Mesendoderm (in vitro differentiated cells): ENCODE results near the gene SLC51B.

ENCODE experiments used
- DNase-seq: peaks from one replicate; pipeline ENCODE4 v3.0.0; 2013
- H2AK5ac ChIP-seq: 2 replicates; pipeline ENCODE4 v1.6.1; 2013; ENCODE audit warnings: low read length, inconsistent platforms
- H2BK120ac ChIP-seq: 2 replicates; pipeline ENCODE4 v1.6.1; 2013; ENCODE audit warnings: low read depth, mild to moderate bottlenecking, low read length, moderate library complexity, mixed read lengths
- H2BK15ac ChIP-seq: replicated peaks from 2 replicates; pipeline ENCODE4 v1.6.1; 2013; ENCODE audit warnings: low read depth, mild to moderate bottlenecking, moderate library complexity
- H2BK5ac ChIP-seq: 2 replicates; pipeline ENCODE4 v1.6.1; 2013; ENCODE audit warnings: low read length, inconsistent platforms
- H3K18ac ChIP-seq: 2 replicates; pipeline ENCODE4 v1.6.1; 2013; ENCODE audit warnings: mild to moderate bottlenecking, low read length, mixed read lengths
- H3K23ac ChIP-seq: one replicate; pipeline ENCODE4 v1.6.1; 2013; ENCODE audit warnings: low read length
- H3K27ac ChIP-seq: 2 replicates; pipeline ENCODE4 v1.5.1; 2013; ENCODE audit warnings: low read depth, mild to moderate bottlenecking, inconsistent platforms, low read length, moderate library complexity
- H3K27me3 ChIP-seq: 2 replicates; pipeline ENCODE4 v1.6.1; 2013; ENCODE audit warnings: low read length, control low read depth, mild to moderate bottlenecking, inconsistent platforms; ENCODE audit not compliant: insufficient read depth, poor library complexity
- H3K36me3 ChIP-seq: 2 replicates; pipeline ENCODE4 v1.6.1; 2013; ENCODE audit warnings: low read length, inconsistent platforms; ENCODE audit not compliant: control insufficient read depth, insufficient read depth
- H3K4ac ChIP-seq: one replicate; pipeline ENCODE4 v1.6.1; 2013; ENCODE audit warnings: low read depth, mild to moderate bottlenecking, low read length, moderate library complexity
- H3K4me1 ChIP-seq: 2 replicates; pipeline ENCODE4 v1.6.1; 2013; ENCODE audit warnings: low read depth, low read length, inconsistent platforms; ENCODE audit not compliant: control insufficient read depth
- H3K4me2 ChIP-seq: 2 replicates; pipeline ENCODE4 v1.6.1; 2013; ENCODE audit warnings: low read length
- H3K4me3 ChIP-seq: 2 replicates; pipeline ENCODE4 v1.5.1; 2013; ENCODE audit warnings: mild to moderate bottlenecking, low read length
- H3K56ac ChIP-seq: one replicate; pipeline ENCODE4 v1.6.1; 2013; ENCODE audit warnings: low read length
- H3K79me1 ChIP-seq: 2 replicates; pipeline ENCODE4 v1.6.1; 2013; ENCODE audit warnings: low read length, inconsistent platforms
- H3K79me2 ChIP-seq: 2 replicates; pipeline ENCODE4 v1.6.1; 2013; ENCODE audit warnings: mild to moderate bottlenecking, low read length; ENCODE audit not compliant: control insufficient read depth, insufficient read depth
- H3K9ac ChIP-seq: 2 replicates; pipeline ENCODE4 v1.6.1; 2013; ENCODE audit warnings: low read length, inconsistent platforms
- H4K5ac ChIP-seq: one replicate; pipeline ENCODE4 v1.6.1; 2013; ENCODE audit warnings: low read length
- H4K8ac ChIP-seq: one replicate; pipeline ENCODE4 v1.6.1; 2013; ENCODE audit warnings: low read depth, mild to moderate bottlenecking, control low read depth, low read length, moderate library complexity
- WGBS: extraction: QIAGEN DNeasy Blood & Tissue Kit; methylation state at CpG from one replicate; pipeline ENCODE4 v1.1.7; 2013; ENCODE audit warnings: low lambda C conversion rate, missing lambda C conversion rate; ENCODE audit not compliant: insufficient coverage; ENCODE audit errors: extremely low coverage; 5-methylcytosine and 5-hydroxymethylcytosine counted together

SLC51B gene

DNA sequence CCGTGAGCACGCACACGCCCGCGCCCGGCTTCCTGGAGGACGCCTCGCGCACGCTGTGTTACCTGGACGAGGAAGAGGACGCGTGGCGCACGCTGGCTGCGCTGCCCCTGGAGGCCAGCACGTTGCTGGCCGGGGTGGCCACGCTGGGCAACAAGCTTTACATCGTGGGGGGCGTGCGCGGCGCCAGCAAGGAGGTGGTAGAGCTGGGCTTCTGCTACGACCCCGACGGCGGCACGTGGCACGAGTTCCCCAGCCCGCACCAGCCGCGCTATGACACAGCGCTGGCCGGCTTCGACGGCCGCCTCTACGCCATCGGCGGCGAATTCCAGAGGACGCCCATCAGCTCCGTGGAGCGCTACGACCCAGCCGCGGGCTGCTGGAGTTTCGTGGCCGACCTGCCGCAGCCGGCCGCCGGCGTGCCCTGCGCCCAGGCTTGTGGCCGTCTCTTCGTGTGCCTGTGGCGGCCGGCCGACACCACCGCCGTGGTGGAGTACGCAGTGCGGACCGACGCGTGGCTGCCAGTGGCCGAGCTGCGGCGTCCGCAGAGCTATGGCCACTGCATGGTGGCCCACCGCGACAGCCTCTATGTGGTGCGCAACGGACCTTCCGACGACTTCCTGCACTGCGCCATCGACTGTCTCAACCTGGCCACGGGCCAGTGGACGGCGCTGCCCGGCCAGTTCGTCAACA is 32.2 kb downstream of the SLC51B start:
- Histone ChIP-seq H3K4ac (no peak overlapping the region), H3K9ac (no peak overlapping the region), H3K36me3 (no peaks in the 10 kb centered on the region), H3K27me3 (no peaks in the 10 kb centered on the region), H3K23ac (no peak overlapping the region), H3K4me3 (no peak overlapping the region), H4K5ac (no peak overlapping the region), H4K8ac (no peak overlapping the region), H2AK5ac (no peak overlapping the region), H3K4me1 (no peaks in the 10 kb centered on the region), H2BK120ac (no peak overlapping the region), H3K56ac (peak overlapping the region; percentile 73), H2BK15ac (no peak overlapping the region), H3K4me2 (no peak overlapping the region), H3K79me2 (no peaks in the 10 kb centered on the region), H3K27ac (no peak overlapping the region), H3K18ac (no peak overlapping the region), H2BK5ac (no peak overlapping the region), H3K79me1 (no peaks in the 10 kb centered on the region)
- no peak for DNase-seq
- WGBS = no CpG with 5 or more reads among the region's 85 CpGs

- Histone ChIP-seq H3K27me3 (no peaks in the 10 kb centered on the region), H3K36me3 (no peaks in the 10 kb centered on the region), H3K56ac (peak overlapping the region; percentile 73), H2BK15ac (no peak overlapping the region), H3K4me3 (no peak overlapping the region), H3K4ac (no peak overlapping the region), H2BK120ac (no peak overlapping the region), H3K18ac (no peak overlapping the region), H3K23ac (no peak overlapping the region), H2AK5ac (no peak overlapping the region), H2BK5ac (no peak overlapping the region), H3K27ac (no peak overlapping the region), H4K8ac (no peak overlapping the region), H3K79me2 (no peaks in the 10 kb centered on the region), H3K4me2 (no peak overlapping the region), H3K79me1 (no peaks in the 10 kb centered on the region), H3K9ac (no peak overlapping the region), H3K4me1 (peaks cover 3% of the 10 kb centered on the region), H4K5ac (no peak overlapping the region)
- WGBS = no CpG with 5 or more reads among the region's 24 CpGs
- DNase-seq = peak; percentile 93
These were observed 32.8 kb downstream of the SLC51B start for GRCh38 chr15:65077981-65078352.

- Histone ChIP-seq H3K4me3 (no peak overlapping the region), H3K9ac (no peak overlapping the region), H3K27ac (no peak overlapping the region), H3K36me3 (no peaks in the 10 kb centered on the region), H3K23ac (no peak overlapping the region), H3K18ac (no peak overlapping the region), H4K5ac (no peak overlapping the region), H3K4ac (no peak overlapping the region), H3K79me1 (no peaks in the 10 kb centered on the region), H2BK15ac (no peak overlapping the region), H3K4me1 (peaks cover 14% of the 10 kb centered on the region), H3K27me3 (no peaks in the 10 kb centered on the region), H3K4me2 (no peak overlapping the region), H3K56ac (no peak overlapping the region), H4K8ac (no peak overlapping the region), H2AK5ac (no peak overlapping the region), H2BK120ac (no peak overlapping the region), H3K79me2 (no peaks in the 10 kb centered on the region), H2BK5ac (no peak overlapping the region)
- WGBS = no CpG with 5 or more reads among the region's 5 CpGs
- no peak for DNase-seq
These were observed 34.4 kb downstream of the SLC51B start for GRCh38 chr15:65079580-65079979.

DNA sequence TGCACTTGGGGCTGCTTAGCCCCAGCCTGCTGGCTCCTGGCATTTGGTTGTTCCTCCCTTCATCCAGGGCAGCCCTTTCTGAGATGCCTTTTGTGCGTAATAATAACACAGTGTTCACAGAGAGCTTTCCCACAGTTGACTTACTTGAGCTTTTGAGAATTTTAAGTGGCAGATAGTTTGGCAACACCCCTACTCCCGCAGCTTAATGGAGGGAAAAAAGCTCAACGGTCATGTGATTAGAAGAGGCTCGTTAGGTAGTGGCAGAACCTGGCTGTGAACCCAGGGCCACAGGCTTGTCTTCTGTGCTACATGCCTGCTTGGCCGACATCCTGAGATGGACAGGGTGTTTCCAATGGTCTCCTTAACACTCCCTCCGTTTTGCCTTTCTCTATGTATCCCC is 36.1 kb downstream of the SLC51B start:
- Histone ChIP-seq H3K79me1 (no peaks in the 10 kb centered on the region), H3K36me3 (no peaks in the 10 kb centered on the region), H3K18ac (no peak overlapping the region), H3K4me3 (no peak overlapping the region), H2AK5ac (no peak overlapping the region), H3K56ac (peak overlapping the region; percentile 11), H3K27me3 (no peaks in the 10 kb centered on the region), H2BK120ac (no peak overlapping the region), H4K8ac (no peak overlapping the region), H2BK5ac (no peak overlapping the region), H3K4me1 (peaks cover 14% of the 10 kb centered on the region), H3K79me2 (no peaks in the 10 kb centered on the region), H3K4me2 (no peak overlapping the region), H3K9ac (no peak overlapping the region), H3K23ac (no peak overlapping the region), H3K27ac (no peak overlapping the region), H3K4ac (no peak overlapping the region), H4K5ac (no peak overlapping the region), H2BK15ac (no peak overlapping the region)
- DNase-seq = no peak
- no CpG with 5 or more reads among the region's 6 CpGs for WGBS

DNA sequence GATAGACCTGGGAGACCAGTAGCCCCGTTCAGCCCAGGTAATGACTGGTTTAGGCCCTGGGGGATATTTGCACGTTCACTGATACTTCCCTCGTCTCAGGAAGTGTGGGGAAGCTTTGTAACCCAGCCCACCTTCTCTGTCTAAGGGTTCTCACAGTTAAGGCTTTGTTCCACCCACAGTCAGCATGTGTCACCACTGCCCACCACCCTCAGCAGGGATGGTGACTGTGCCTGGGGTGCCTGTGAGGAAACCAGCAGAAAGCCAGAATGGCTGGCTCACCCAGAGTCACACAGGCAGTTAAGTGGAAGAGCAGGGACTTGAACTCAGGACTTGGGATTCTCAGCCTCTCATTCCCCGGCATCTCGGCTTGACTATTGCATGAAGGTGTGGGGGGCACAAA is 36.6 kb downstream of the SLC51B start:
- Histone ChIP-seq H2AK5ac (no peak overlapping the region), H3K36me3 (no peaks in the 10 kb centered on the region), H4K8ac (no peak overlapping the region), H3K18ac (no peak overlapping the region), H3K56ac (peak overlapping the region; percentile 11), H4K5ac (no peak overlapping the region), H3K4ac (no peak overlapping the region), H3K27me3 (no peaks in the 10 kb centered on the region), H3K23ac (no peak overlapping the region), H2BK5ac (no peak overlapping the region), H3K79me1 (no peaks in the 10 kb centered on the region), H2BK15ac (no peak overlapping the region), H3K9ac (no peak overlapping the region), H3K4me3 (no peak overlapping the region), H3K4me1 (peaks cover 14% of the 10 kb centered on the region), H3K79me2 (no peaks in the 10 kb centered on the region), H3K27ac (no peak overlapping the region), H3K4me2 (no peak overlapping the region), H2BK120ac (no peak overlapping the region)
- WGBS = no CpG with 5 or more reads among the region's 5 CpGs
- DNase-seq = no peak
